Esophagus muscularis mucosa (tissue), 4 donors: ENCODE results near the gene CD36. TPM values are rescaled to one million over a fixed set of nuclear protein-coding genes. Genes with fewer than 3 reads are reported as not detected.
"Not testable (repeated sequence)": the region's sequence is repeated elsewhere in the genome, so short reads cannot be mapped to it uniquely, and the experiment has no call there.

ENCODE experiments used
- DNase-seq: peaks from one replicate; pipeline ENCODE4 v3.0.0-alpha.2; 2017; ENCODE audit errors: extremely low spot score
- H3K27ac ChIP-seq, 4 donors: fragments of 200-600 bp; sonication (generic); replicated peaks in 1 of 4; 1 replicate in 3 of 4; 2 replicates in 1 of 4; pipeline ENCODE4 v1.5.1; 2016 to 2019; ENCODE audit warnings: mild to moderate bottlenecking in 1 of 4
- H3K27me3 ChIP-seq, 4 donors: fragments of 200-600 bp; sonication (generic); one replicate each; pipeline versions ENCODE4 v1.5.1 to v1.6.0; 2016 to 2019
- H3K36me3 ChIP-seq, 4 donors: fragments of 200-600 bp; sonication (generic); one replicate each; pipeline ENCODE4 v1.5.1; 2016 to 2019
- H3K4me1 ChIP-seq, 4 donors: fragments of 200-600 bp; sonication (generic); one replicate each; pipeline ENCODE4 v1.5.1; 2016 to 2019
- H3K4me3 ChIP-seq, 4 donors: fragments of 200-600 bp; sonication (generic); 1 replicate in 2 of 4; 2 replicates in 2 of 4; pipeline ENCODE4 v1.5.1; 2016 to 2019; ENCODE audit warnings: mild to moderate bottlenecking in 4 of 4, moderate library complexity in 1 of 4
- H3K9me3 ChIP-seq, 4 donors: fragments of 200-600 bp; sonication (generic); 1 replicate in 3 of 4; 2 replicates in 1 of 4; pipeline ENCODE4 v1.5.1; 2016 to 2019
- EP300 ChIP-seq: sonication (generic); formaldehyde crosslinking; IDR thresholded peaks from one replicate; pipeline ENCODE4 v1.6.1; 2017; ENCODE audit warnings: antibody characterized with exemption
- POLR2A ChIP-seq: fragments of 450-650 bp; IDR thresholded peaks from one replicate; pipeline ENCODE4 v1.6.1; 2017; ENCODE audit warnings: antibody characterized with exemption, moderate library complexity, mild to moderate bottlenecking, low read depth
- POLR2AphosphoS5 ChIP-seq, 2 donors: sonication (generic); formaldehyde crosslinking; IDR thresholded peaks; one replicate each; pipeline ENCODE4 v1.6.1; 2017; ENCODE audit warnings: antibody characterized with exemption in 2 of 2
- WGBS: methylation state at CpG from one replicate; pipeline ENCODE4 v1.1.5; 2018; 5-methylcytosine and 5-hydroxymethylcytosine counted together
- intact Hi-C: fragments of 100-400 bp; cut with DNase I; formaldehyde crosslinking; loops from one replicate; pipeline ENCODE4 v1.15.1; 2023
- total RNA-seq, 4 donors: library from RNA; depleted of rRNA; stranded (reverse); fragments of >200 nt; gene quantifications; one replicate each; pipeline versions ENCODE4 v1.1.0 to v1.2.1, GENCODE V29; 2016
- TF ChIP-seq, protein P1 (sequence below), 3 experiments: fragments of 200-600 bp in 2 of 3; fragments of 450-650 bp in 1 of 3; sonication (generic) in 2 of 3; IDR thresholded peaks; one replicate each; pipeline ENCODE4 v1.5.1; 2017 to 2019; ENCODE audit warnings: antibody characterized with exemption in 3 of 3, mild to moderate bottlenecking in 2 of 3, moderate library complexity in 1 of 3

CD36 gene
- total RNA-seq, 4 donors from 2014 or later, result 61.0 to 148 (median 87.7) TPM

DNA sequence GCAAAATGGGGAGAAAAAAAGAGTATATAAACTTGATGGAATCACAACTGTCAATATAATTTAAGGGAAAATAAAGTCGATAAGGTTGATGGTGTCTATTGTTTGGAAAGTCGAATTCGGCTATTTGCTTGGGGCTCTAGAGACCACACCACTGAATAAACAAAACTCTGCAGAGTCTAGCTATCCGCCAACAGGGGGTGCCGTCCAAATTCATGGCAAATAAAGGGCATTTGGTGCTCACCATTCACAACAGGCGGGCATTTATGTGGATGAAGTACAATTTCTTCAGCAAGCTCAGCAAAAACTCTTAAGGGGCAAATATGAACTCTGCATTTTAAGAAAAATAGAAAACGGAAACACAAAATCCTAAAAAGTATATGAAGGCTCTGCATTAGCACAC lies 23.3 kb downstream of the CD36 start:
- peaks cover 0 to 100% (median 0%) of the 10 kb centered on the region in 4 donors for H3K36me3 ChIP-seq
- 87% methylated on average over 7 of the region's 7 CpGs for WGBS
- TF ChIP-seq, protein P1, sequence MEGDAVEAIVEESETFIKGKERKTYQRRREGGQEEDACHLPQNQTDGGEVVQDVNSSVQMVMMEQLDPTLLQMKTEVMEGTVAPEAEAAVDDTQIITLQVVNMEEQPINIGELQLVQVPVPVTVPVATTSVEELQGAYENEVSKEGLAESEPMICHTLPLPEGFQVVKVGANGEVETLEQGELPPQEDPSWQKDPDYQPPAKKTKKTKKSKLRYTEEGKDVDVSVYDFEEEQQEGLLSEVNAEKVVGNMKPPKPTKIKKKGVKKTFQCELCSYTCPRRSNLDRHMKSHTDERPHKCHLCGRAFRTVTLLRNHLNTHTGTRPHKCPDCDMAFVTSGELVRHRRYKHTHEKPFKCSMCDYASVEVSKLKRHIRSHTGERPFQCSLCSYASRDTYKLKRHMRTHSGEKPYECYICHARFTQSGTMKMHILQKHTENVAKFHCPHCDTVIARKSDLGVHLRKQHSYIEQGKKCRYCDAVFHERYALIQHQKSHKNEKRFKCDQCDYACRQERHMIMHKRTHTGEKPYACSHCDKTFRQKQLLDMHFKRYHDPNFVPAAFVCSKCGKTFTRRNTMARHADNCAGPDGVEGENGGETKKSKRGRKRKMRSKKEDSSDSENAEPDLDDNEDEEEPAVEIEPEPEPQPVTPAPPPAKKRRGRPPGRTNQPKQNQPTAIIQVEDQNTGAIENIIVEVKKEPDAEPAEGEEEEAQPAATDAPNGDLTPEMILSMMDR (IDR thresholded peaks at IDR 0.05), result no peak
- no peak for TF ChIP-seq POLR2A
- no peak for TF ChIP-seq POLR2AphosphoS5 (IDR thresholded peaks at IDR 0.05)
- no peak for TF ChIP-seq EP300

GRCh38 chr7:80662252-80662651 lies 23.8 kb downstream of the CD36 start:
- peaks cover 0 to 100% (median 0%) of the 10 kb centered on the region in 4 donors for H3K36me3 ChIP-seq
- no peak overlapping the region for H3K27ac ChIP-seq
- WGBS, result 88% methylated on average over 13 of the region's 13 CpGs
- H3K4me1 ChIP-seq, result peaks cover 0 to 16% (median 0%) of the 10 kb centered on the region in 4 donors
- DNase-seq, result no peak
- no peaks in the 10 kb centered on the region for H3K9me3 ChIP-seq
- TF ChIP-seq, protein P1 (IDR thresholded peaks at IDR 0.05), result no peak
- TF ChIP-seq EP300 (no peak), POLR2AphosphoS5 (IDR thresholded peaks at IDR 0.05) (no peak), POLR2A (no peak)
- intact Hi-C loops, result no loop called here
- no peak overlapping the region for H3K4me3 ChIP-seq
- H3K27me3 ChIP-seq, result no peaks in the 10 kb centered on the region

More for the DNA sequence above, 23.3 kb downstream of the CD36 start:
- Histone ChIP-seq H3K27ac (no peak overlapping the region), H3K9me3 (no peaks in the 10 kb centered on the region), H3K4me3 (no peak overlapping the region), H3K27me3 (no peaks in the 10 kb centered on the region), H3K4me1 (peaks cover 0 to 16% (median 0%) of the 10 kb centered on the region in 4 donors)
- no peak for DNase-seq
- intact Hi-C loops, result no loop called here

DNA sequence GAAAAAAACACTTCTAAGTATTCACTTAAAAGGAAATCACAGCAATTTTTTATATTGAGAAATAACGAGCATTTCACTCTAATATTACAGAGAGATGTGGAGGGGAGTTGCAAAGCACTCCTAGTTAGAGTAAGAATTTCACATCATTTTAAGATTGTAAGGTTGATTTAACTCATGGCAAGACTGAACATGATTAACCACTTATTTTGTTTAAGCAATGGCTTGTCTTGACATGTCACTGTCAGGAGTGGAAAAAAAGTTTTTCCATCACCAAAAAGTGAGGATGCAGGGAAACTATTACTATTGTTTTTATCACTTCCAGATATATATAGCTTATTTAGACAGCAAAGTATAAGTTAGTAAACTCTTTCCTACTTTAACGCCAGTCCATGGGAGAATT lies 27.1 kb downstream of the CD36 start:
- no peak for DNase-seq
- Histone ChIP-seq H3K27ac (no peak overlapping the region), H3K4me1 (peaks cover 0 to 6% (median 0%) of the 10 kb centered on the region in 4 donors), H3K36me3 (peaks cover 0 to 98% (median 0%) of the 10 kb centered on the region in 4 donors), H3K27me3 (no peaks in the 10 kb centered on the region), H3K9me3 (no peaks in the 10 kb centered on the region), H3K4me3 (no peak overlapping the region)
- 90% methylated on average over 2 of the region's 2 CpGs for whole genome bisulfite sequencing
- intact Hi-C loops, result no loop called here
- TF ChIP-seq POLR2A, result no peak
- TF ChIP-seq POLR2AphosphoS5 (IDR thresholded peaks at IDR 0.05), result no peak
- no peak for TF ChIP-seq EP300
- TF ChIP-seq, protein P1 (IDR thresholded peaks at IDR 0.05), result no peak

- Histone ChIP-seq H3K27ac (no peak overlapping the region), H3K36me3 (peaks cover 0 to 98% (median 0%) of the 10 kb centered on the region in 4 donors), H3K9me3 (no peaks in the 10 kb centered on the region), H3K4me1 (peaks cover 0 to 6% (median 0%) of the 10 kb centered on the region in 4 donors), H3K27me3 (no peaks in the 10 kb centered on the region), H3K4me3 (no peak overlapping the region)
- no peak for TF ChIP-seq POLR2AphosphoS5 (IDR thresholded peaks at IDR 0.05)
- TF ChIP-seq, protein P1 (IDR thresholded peaks at IDR 0.05), result no peak
- no peak for TF ChIP-seq EP300
- intact Hi-C loops, result no loop called here
- 77% methylated on average over 2 of the region's 2 CpGs for WGBS
- no peak for DNase-seq
These were observed 27.9 kb downstream of the CD36 start for GRCh38 chr7:80666376-80666775.

DNA sequence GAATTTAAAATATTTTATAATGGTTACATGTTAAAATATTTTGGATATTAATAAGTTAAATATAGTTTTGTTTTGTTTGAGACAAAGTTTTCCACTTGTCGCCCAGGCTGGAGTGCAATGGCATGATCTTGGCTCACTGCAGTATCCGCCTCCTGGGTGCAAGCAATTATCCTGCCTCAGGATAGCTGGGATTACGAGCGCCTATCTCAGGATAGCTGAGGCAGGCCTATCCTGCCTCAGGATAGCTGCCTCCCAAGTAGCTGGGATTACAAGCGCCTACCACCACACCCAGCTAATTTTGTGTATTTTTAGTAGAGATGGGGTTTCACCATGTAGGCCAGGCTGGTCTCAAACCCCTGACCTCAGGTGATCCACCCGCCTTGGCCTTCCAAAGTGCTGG lies 30.9 kb downstream of the CD36 start:
- H3K4me1 ChIP-seq, H3K27ac ChIP-seq, DNase-seq, H3K9me3 ChIP-seq, H3K4me3 ChIP-seq, intact Hi-C loops, H3K27me3 ChIP-seq: not testable (repeated sequence)
- peaks cover 0 to 97% (median 0%) of the 10 kb centered on the region in 4 donors for H3K36me3 ChIP-seq
- 82% methylated on average over 6 of the region's 6 CpGs for WGBS
